OCI-LY1 (cell line): ENCODE data around the gene NPAS3.

Experiments
- H2AFZ ChIP-seq: fragments of 200-600 bp; sonication (generic), shearing (Covaris generic); 2 replicates; pipeline ENCODE4 v1.6.0; 2014; ENCODE audit warnings: antibody characterized with exemption, mild to moderate bottlenecking, low read length
- H3F3A ChIP-seq: fragments of 200-600 bp; sonication (generic), shearing (Covaris generic); 2 replicates; pipeline ENCODE4 v1.6.0; 2014; ENCODE audit warnings: mild to moderate bottlenecking, antibody characterized with exemption, low read length, moderate library complexity; ENCODE audit not compliant: insufficient read depth
- H3K27ac ChIP-seq: fragments of 200-600 bp; sonication (generic); 2 replicates; pipeline ENCODE4 v1.5.1; 2014; ENCODE audit warnings: low read length, mixed run types, mild to moderate bottlenecking, low read depth; ENCODE audit not compliant: poor library complexity, severe bottlenecking
- H3K27me3 ChIP-seq: fragments of 200-600 bp; sonication (generic); 2 replicates; pipeline ENCODE4 v1.6.0; 2014; ENCODE audit warnings: antibody characterized with exemption, mild to moderate bottlenecking, low read length, moderate library complexity; ENCODE audit not compliant: insufficient read depth
- H3K36me3 ChIP-seq: fragments of 200-600 bp; sonication (generic); 2 replicates; pipeline ENCODE4 v1.6.1; 2014; ENCODE audit warnings: mild to moderate bottlenecking, antibody characterized with exemption, low read length, moderate library complexity, mixed read lengths; ENCODE audit not compliant: insufficient read depth
- H3K4me1 ChIP-seq: fragments of 200-600 bp; sonication (generic); 2 replicates; pipeline ENCODE4 v1.5.1; 2014; ENCODE audit warnings: mild to moderate bottlenecking, low read length, moderate library complexity; ENCODE audit not compliant: insufficient read depth, severe bottlenecking
- H3K4me2 ChIP-seq: fragments of 200-600 bp; sonication (generic), shearing (Covaris generic); 2 replicates; pipeline ENCODE4 v1.6.1; 2014; ENCODE audit warnings: low read length
- H3K4me3 ChIP-seq: fragments of 200-600 bp; sonication (generic); 2 replicates; pipeline ENCODE4 v1.5.1; 2014; ENCODE audit warnings: low read length, low read depth, mild to moderate bottlenecking, mixed read lengths; ENCODE audit not compliant: poor library complexity, severe bottlenecking
- H3K79me2 ChIP-seq: fragments of 200-600 bp; shearing (Covaris generic); 2 replicates; pipeline ENCODE4 v1.6.1; 2016; ENCODE audit warnings: mixed run types, low read length, mixed read lengths; ENCODE audit not compliant: insufficient read depth
- H3K9ac ChIP-seq: fragments of 200-600 bp; sonication (generic), shearing (Covaris generic); 2 replicates; pipeline ENCODE4 v1.6.1; 2014; ENCODE audit warnings: mild to moderate bottlenecking, low read length, mixed read lengths
- H3K9me2 ChIP-seq: fragments of 200-600 bp; sonication (generic), shearing (Covaris generic); 2 replicates; pipeline ENCODE4 v1.6.1; 2014; ENCODE audit warnings: low read depth, mild to moderate bottlenecking, low read length, mixed read lengths
- H3K9me3 ChIP-seq: fragments of 200-600 bp; shearing (Covaris generic); 2 replicates; pipeline ENCODE4 v1.6.1; 2014; ENCODE audit warnings: low read length, mixed read lengths
- H4K20me1 ChIP-seq: fragments of 200-600 bp; sonication (generic), shearing (Covaris generic); 2 replicates; pipeline ENCODE4 v1.6.0; 2016; ENCODE audit warnings: mild to moderate bottlenecking, low read length; ENCODE audit not compliant: insufficient read depth
- CTCF ChIP-seq: fragments of 200-600 bp; sonication (generic), shearing (Covaris generic); IDR thresholded peaks from 2 replicates; pipeline ENCODE4 v1.5.1; 2017; ENCODE audit warnings: mild to moderate bottlenecking, antibody characterized with exemption, low read length, moderate library complexity, mixed read lengths
- EZH2 ChIP-seq: fragments of 200-600 bp; sonication (generic), shearing (Covaris generic); IDR thresholded peaks from 2 replicates; pipeline ENCODE4 v1.8.0; 2017; ENCODE audit warnings: borderline replicate concordance, mixed run types, mild to moderate bottlenecking, antibody characterized with exemption, low read length, moderate library complexity, mixed read lengths

Gene NPAS3

DNA sequence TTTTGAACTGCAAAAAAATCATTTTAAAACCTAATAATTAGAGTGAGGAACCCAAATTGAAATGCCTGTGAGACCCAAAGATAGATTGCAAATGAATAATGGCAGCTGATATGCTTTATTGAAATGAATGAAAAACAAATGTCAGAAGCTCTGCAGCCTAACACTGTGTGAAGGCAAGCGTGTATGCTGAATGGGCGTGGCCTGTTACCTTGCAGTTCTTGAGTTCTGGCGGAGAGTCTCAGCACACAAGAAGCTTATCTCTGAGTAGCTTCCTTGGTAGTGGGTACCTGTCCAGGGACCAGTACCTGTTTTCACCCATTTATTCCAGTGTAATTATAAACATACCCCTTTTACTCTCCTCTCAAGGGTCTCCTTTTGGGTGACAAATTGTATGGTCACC lies 341.2 kb downstream of the NPAS3 start:
- TF ChIP-seq EZH2: no peak
- TF ChIP-seq CTCF: no peak
- H3K79me2 ChIP-seq: no peaks in the 10 kb centered on the region
- H3K9me3 ChIP-seq: no peaks in the 10 kb centered on the region
- H3K36me3 ChIP-seq: no peaks in the 10 kb centered on the region
- H3K4me3 ChIP-seq: no peak overlapping the region
- H2AFZ ChIP-seq: no peak overlapping the region
- H3K4me1 ChIP-seq: peaks cover 22% of the 10 kb centered on the region
- H4K20me1 ChIP-seq: no peaks in the 10 kb centered on the region
- H3K9me2 ChIP-seq: no peaks in the 10 kb centered on the region
- H3K9ac ChIP-seq: no peak overlapping the region
- no peak overlapping the region for H3K27ac ChIP-seq
- peak overlapping the region; percentile 8; the same call in 1 of the 2 replicates for H3K4me2 ChIP-seq
- no peaks in the 10 kb centered on the region for H3F3A ChIP-seq
- no peaks in the 10 kb centered on the region for H3K27me3 ChIP-seq

- no peaks in the 10 kb centered on the region for H3K79me2 ChIP-seq
- H3K4me3 ChIP-seq: no peak overlapping the region
- H2AFZ ChIP-seq: no peak overlapping the region
- no peaks in the 10 kb centered on the region for H3K9me2 ChIP-seq
- no peak for TF ChIP-seq EZH2
- no peak for TF ChIP-seq CTCF
- no peak overlapping the region for H3K27ac ChIP-seq
- peaks cover 17% of the 10 kb centered on the region for H3K4me1 ChIP-seq
- no peaks in the 10 kb centered on the region for H4K20me1 ChIP-seq
- no peak overlapping the region for H3K4me2 ChIP-seq
- H3K9me3 ChIP-seq: no peaks in the 10 kb centered on the region
- no peaks in the 10 kb centered on the region for H3F3A ChIP-seq
- no peaks in the 10 kb centered on the region for H3K27me3 ChIP-seq
- no peaks in the 10 kb centered on the region for H3K36me3 ChIP-seq
- H3K9ac ChIP-seq: no peak overlapping the region
These were observed 342.0 kb downstream of the NPAS3 start for GRCh38 chr14:33280646-33281045.

DNA sequence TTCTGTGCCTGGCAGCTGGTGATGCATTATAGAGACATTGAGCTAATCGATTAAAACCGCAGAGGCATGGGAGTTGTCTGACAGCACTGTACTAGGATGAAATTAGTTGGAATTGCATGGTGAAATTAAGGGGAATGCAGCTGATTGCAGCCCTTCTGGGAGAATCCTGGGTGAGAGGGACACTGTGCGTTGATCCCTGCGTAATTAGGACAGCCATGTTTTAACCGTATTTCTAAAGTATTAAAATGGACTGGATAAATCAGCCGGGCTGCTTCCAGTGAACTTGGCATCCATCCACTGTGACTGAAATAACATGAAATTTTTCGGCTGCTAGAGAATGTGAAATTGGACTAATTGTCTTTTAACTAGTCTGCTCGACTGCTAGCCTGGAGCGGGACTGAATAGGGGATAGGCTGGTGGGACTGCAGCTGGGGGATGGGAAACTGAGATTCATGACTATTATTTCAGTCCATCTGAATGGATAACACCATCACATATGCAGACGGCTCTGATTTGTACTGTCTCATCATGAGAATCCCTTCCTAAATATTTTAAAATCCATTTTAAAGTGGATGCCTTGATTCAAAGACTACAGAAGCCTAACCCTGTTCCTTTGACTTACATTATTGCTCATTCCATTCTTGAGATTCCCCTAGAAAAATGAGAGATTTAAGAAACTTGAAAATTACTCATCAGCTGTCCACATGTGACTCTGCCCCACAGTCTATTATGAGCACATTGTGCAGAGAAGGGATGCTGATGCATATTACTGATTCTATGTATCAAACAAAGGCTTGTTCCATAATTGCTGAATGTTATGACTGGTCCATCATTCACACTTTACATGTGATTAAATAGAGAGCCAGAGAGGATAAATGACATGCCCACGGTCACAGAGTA lies 343.9 kb downstream of the NPAS3 start:
- H3K9me2 ChIP-seq: no peaks in the 10 kb centered on the region
- no peaks in the 10 kb centered on the region for H3K36me3 ChIP-seq
- no peak for TF ChIP-seq EZH2
- no peak for TF ChIP-seq CTCF
- peaks cover 17% of the 10 kb centered on the region for H3K4me1 ChIP-seq
- H3K4me2 ChIP-seq: no peak overlapping the region
- H4K20me1 ChIP-seq: no peaks in the 10 kb centered on the region
- H3K79me2 ChIP-seq: no peaks in the 10 kb centered on the region
- no peak overlapping the region for H2AFZ ChIP-seq
- no peak overlapping the region for H3K4me3 ChIP-seq
- no peaks in the 10 kb centered on the region for H3F3A ChIP-seq
- no peak overlapping the region for H3K27ac ChIP-seq
- no peaks in the 10 kb centered on the region for H3K27me3 ChIP-seq
- no peak overlapping the region for H3K9ac ChIP-seq
- no peaks in the 10 kb centered on the region for H3K9me3 ChIP-seq
